ENCODE results near the gene PTPRZ1.

The PTPRZ1 gene

DNA sequence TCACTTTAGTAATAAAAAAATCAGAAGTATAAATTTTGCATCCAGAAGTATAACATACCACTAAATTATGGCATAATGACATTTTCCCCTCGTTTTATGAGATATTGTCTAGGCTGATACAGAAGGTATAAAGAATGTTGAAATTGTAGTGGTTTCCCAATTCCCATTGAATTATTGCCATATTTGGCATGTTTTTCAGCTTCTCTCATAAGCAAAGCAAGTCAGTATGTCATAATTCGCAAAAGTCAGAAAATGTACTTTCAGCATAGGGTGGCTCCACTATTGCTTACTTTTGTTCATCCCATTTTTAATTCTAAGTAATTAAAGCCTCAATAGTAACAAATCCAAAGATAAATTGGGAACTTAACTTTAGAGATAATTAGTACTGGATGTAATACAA lies 19.7 kb upstream of the PTPRZ1 start:
- no peak overlapping the region for H3K4me2 ChIP-seq (ENCODE audit: low read length)
- no peak overlapping the region for H3K27ac ChIP-seq (ENCODE audit: low read length)
- no peaks in the 10 kb centered on the region for H3K9me3 ChIP-seq (ENCODE audit: insufficient read depth, low read length)
- no peaks in the 10 kb centered on the region for H3K4me1 ChIP-seq (ENCODE audit: low read length)
- H3K4me3 ChIP-seq (ENCODE audit: low read length) = no peak overlapping the region
- no peaks in the 10 kb centered on the region for H3K36me3 ChIP-seq (replicated peaks; ENCODE audit: low read depth, low read length)
- H3K27me3 ChIP-seq (ENCODE audit: low read depth, low read length) = no peaks in the 10 kb centered on the region
- no peak overlapping the region for H3K9ac ChIP-seq (ENCODE audit: low read length)
- no peak for TF ChIP-seq EZH2phosphoT487 (IDR thresholded peaks at IDR 0.05; ENCODE audit: low read depth)
- no peak for TF ChIP-seq CTCF (IDR thresholded peaks at IDR 0.05; ENCODE audit: low read depth, low read length)
- H4K20me1 ChIP-seq (ENCODE audit: insufficient read depth, low read length) = no peaks in the 10 kb centered on the region
- no peaks in the 10 kb centered on the region for H3K79me2 ChIP-seq (ENCODE audit: low read length)
- H2AFZ ChIP-seq (ENCODE audit: low read depth, low read length) = no peak overlapping the region

DNA sequence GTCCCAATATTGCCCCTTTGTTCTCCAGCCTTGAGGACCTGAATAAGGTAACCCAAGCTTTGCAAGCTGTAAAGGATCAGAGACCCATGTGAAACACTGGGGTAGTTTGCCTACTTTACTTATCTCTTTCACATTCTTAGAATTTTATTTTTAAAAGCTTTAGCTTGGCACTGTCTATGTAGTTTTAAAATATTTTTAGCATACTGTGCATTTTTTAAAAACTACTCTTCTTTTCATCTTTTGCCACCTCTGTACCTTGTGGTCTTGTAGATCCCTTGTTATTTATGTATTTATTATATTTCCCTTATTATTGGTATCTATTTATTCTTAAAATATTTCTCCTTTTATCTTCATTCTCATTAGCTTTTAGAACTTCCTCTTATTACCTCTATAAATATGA lies 12.0 kb upstream of the PTPRZ1 start:
- H3K36me3 ChIP-seq (replicated peaks; ENCODE audit: low read depth, low read length) = no peaks in the 10 kb centered on the region
- no peak overlapping the region for H3K4me2 ChIP-seq (ENCODE audit: low read length)
- H3K9ac ChIP-seq (ENCODE audit: low read length) = no peak overlapping the region
- no peak overlapping the region for H2AFZ ChIP-seq (ENCODE audit: low read depth, low read length)
- H3K9me3 ChIP-seq (ENCODE audit: insufficient read depth, low read length) = no peaks in the 10 kb centered on the region
- no peak overlapping the region for H3K27ac ChIP-seq (ENCODE audit: low read length)
- H3K79me2 ChIP-seq (ENCODE audit: low read length) = no peaks in the 10 kb centered on the region
- H3K4me1 ChIP-seq (ENCODE audit: low read length) = no peaks in the 10 kb centered on the region
- H3K4me3 ChIP-seq (ENCODE audit: low read length) = no peak overlapping the region
- H4K20me1 ChIP-seq (ENCODE audit: insufficient read depth, low read length) = no peaks in the 10 kb centered on the region
- no peaks in the 10 kb centered on the region for H3K27me3 ChIP-seq (ENCODE audit: low read depth, low read length)
- TF ChIP-seq EZH2phosphoT487 (IDR thresholded peaks at IDR 0.05; ENCODE audit: low read depth) (no peak), CTCF (IDR thresholded peaks at IDR 0.05; ENCODE audit: low read depth, low read length) (no peak)

- no peak overlapping the region for H3K27ac ChIP-seq (ENCODE audit: low read length)
- no peak overlapping the region for H2AFZ ChIP-seq (ENCODE audit: low read depth, low read length)
- H3K9ac ChIP-seq (ENCODE audit: low read length) = no peak overlapping the region
- H3K27me3 ChIP-seq (ENCODE audit: low read depth, low read length) = no peaks in the 10 kb centered on the region
- no peaks in the 10 kb centered on the region for H3K36me3 ChIP-seq (replicated peaks; ENCODE audit: low read depth, low read length)
- no peak overlapping the region for H3K4me2 ChIP-seq (ENCODE audit: low read length)
- no peak overlapping the region for H3K4me3 ChIP-seq (ENCODE audit: low read length)
- no peaks in the 10 kb centered on the region for H3K4me1 ChIP-seq (ENCODE audit: low read length)
- H3K9me3 ChIP-seq (ENCODE audit: insufficient read depth, low read length) = no peaks in the 10 kb centered on the region
- TF ChIP-seq CTCF (IDR thresholded peaks at IDR 0.05; ENCODE audit: low read depth, low read length) (no peak), EZH2phosphoT487 (IDR thresholded peaks at IDR 0.05; ENCODE audit: low read depth) (no peak)
- no peaks in the 10 kb centered on the region for H4K20me1 ChIP-seq (ENCODE audit: insufficient read depth, low read length)
- H3K79me2 ChIP-seq (ENCODE audit: low read length) = no peaks in the 10 kb centered on the region
These were observed 10.4 kb upstream of the PTPRZ1 start for GRCh38 chr7:121862591-121862990.

- no peaks in the 10 kb centered on the region for H3K27me3 ChIP-seq (ENCODE audit: low read depth, low read length)
- H3K4me1 ChIP-seq (ENCODE audit: low read length) = no peaks in the 10 kb centered on the region
These were observed 1.8 kb upstream of the PTPRZ1 start for GRCh38 chr7:121871188-121871587.

More at GRCh38 chr7:121871188-121871587, 1.8 kb upstream of the PTPRZ1 start:
- H3K36me3 ChIP-seq (replicated peaks; ENCODE audit: low read depth, low read length) = no peaks in the 10 kb centered on the region
- TF ChIP-seq CTCF (IDR thresholded peaks at IDR 0.05; ENCODE audit: low read depth, low read length) (no peak), EZH2phosphoT487 (IDR thresholded peaks at IDR 0.05; ENCODE audit: low read depth) (no peak)
- H3K4me3 ChIP-seq (ENCODE audit: low read length) = no peak overlapping the region
- H2AFZ ChIP-seq (ENCODE audit: low read depth, low read length) = no peak overlapping the region
- no peaks in the 10 kb centered on the region for H3K79me2 ChIP-seq (ENCODE audit: low read length)
- no peak overlapping the region for H3K9ac ChIP-seq (ENCODE audit: low read length)
- no peak overlapping the region for H3K27ac ChIP-seq (ENCODE audit: low read length)
- no peaks in the 10 kb centered on the region for H4K20me1 ChIP-seq (ENCODE audit: insufficient read depth, low read length)
- H3K4me2 ChIP-seq (ENCODE audit: low read length) = no peak overlapping the region
- no peaks in the 10 kb centered on the region for H3K9me3 ChIP-seq (ENCODE audit: insufficient read depth, low read length)

Measured in OCI-LY3 (cell line).